ENCODE data around the gene CCDC38.
"Not testable (repeated sequence)": the region's sequence is repeated elsewhere in the genome, so short reads cannot be mapped to it uniquely, and the experiment has no call there.

The CCDC38 gene

GRCh38 chr12:95848575-95849388 lies 93.6 kb downstream of the CCDC38 start:
- Histone ChIP-seq H3K18ac (ENCODE audit: low read length) (peak overlapping the region; percentile 35), H4K91ac (ENCODE audit: low read depth, low read length, poor library complexity) (no peak overlapping the region), H2BK5ac (ENCODE audit: low read length) (no peak overlapping the region), H3K4me1 (ENCODE audit: control insufficient read depth in 2 of 2, insufficient read depth in 1 of 2, low read depth in 1 of 2, low read length in 2 of 2) (peaks cover 0 to 4% of the 10 kb centered on the region in 2 donors), H3K4me3 (ENCODE audit: low read length in 2 of 2) (no peak overlapping the region), H3K23ac (ENCODE audit: low read depth, low read length, poor library complexity) (no peak overlapping the region), H3K79me1 (ENCODE audit: low read depth, low read length) (no peaks in the 10 kb centered on the region), H3K9ac (ENCODE audit: low read depth, low read length, poor library complexity) (no peak overlapping the region), H3K4ac (ENCODE audit: low read length) (no peak overlapping the region), H3K14ac (ENCODE audit: low read length) (no peak overlapping the region), H3K27ac (replicated peaks; ENCODE audit: low read length) (no peak overlapping the region), H3K4me2 (ENCODE audit: insufficient read depth, low read length, poor library complexity, severe bottlenecking) (no peak overlapping the region), H3K36me3 (replicated peaks in 1 of 2; ENCODE audit: control insufficient read depth in 2 of 2, insufficient read depth in 2 of 2, low read length in 2 of 2) (no peaks in the 10 kb centered on the region), H2AK5ac (ENCODE audit: low read depth, low read length) (no peak overlapping the region), H2BK12ac (ENCODE audit: low read length) (no peak overlapping the region), H4K8ac (ENCODE audit: low read depth, low read length) (no peak overlapping the region), H2BK15ac (ENCODE audit: low read length) (no peak overlapping the region), H2AFZ (ENCODE audit: low read length) (no peak overlapping the region), H3K9me3 (replicated peaks in 1 of 2; ENCODE audit: control insufficient read depth in 2 of 2, insufficient read depth in 1 of 2, low read depth in 1 of 2, low read length in 2 of 2) (no peaks in the 10 kb centered on the region), H3K27me3 (ENCODE audit: control insufficient read depth in 3 of 3, insufficient read depth in 3 of 3, low read depth in 1 of 3, low read length in 3 of 3) (peaks cover 0 to 6% (median 0%) of the 10 kb centered on the region in 3 experiments), H2BK120ac (ENCODE audit: low read depth, low read length) (no peak overlapping the region)
- no CpG with 5 or more reads among the region's 8 CpGs for WGBS, 2 donors (ENCODE audit: extremely low coverage in 2 of 2, insufficient read length in 2 of 2, insufficient replicate concordance in 1 of 2)
- DNase-seq (ENCODE audit: low spot score), result peak; percentile 29

GRCh38 chr12:95842426-95842825 lies 100.0 kb downstream of the CCDC38 start:
- H3K14ac ChIP-seq (ENCODE audit: low read length); H2BK5ac ChIP-seq (ENCODE audit: low read length); H3K79me1 ChIP-seq (ENCODE audit: low read depth, low read length); H3K4me1 ChIP-seq (ENCODE audit: control insufficient read depth in 2 of 2, insufficient read depth in 1 of 2, low read depth in 1 of 2, low read length in 2 of 2); H3K18ac ChIP-seq (ENCODE audit: low read length); H2AFZ ChIP-seq (ENCODE audit: low read length); H2AK5ac ChIP-seq (ENCODE audit: low read depth, low read length); H3K27ac ChIP-seq (replicated peaks; ENCODE audit: low read length); H3K9me3 ChIP-seq (replicated peaks in 1 of 2; ENCODE audit: control insufficient read depth in 2 of 2, insufficient read depth in 1 of 2, low read depth in 1 of 2, low read length in 2 of 2); H3K9ac ChIP-seq (ENCODE audit: low read depth, low read length, poor library complexity); H4K91ac ChIP-seq (ENCODE audit: low read depth, low read length, poor library complexity); H3K4me2 ChIP-seq (ENCODE audit: insufficient read depth, low read length, poor library complexity, severe bottlenecking); H3K23ac ChIP-seq (ENCODE audit: low read depth, low read length, poor library complexity); H3K36me3 ChIP-seq (replicated peaks in 1 of 2; ENCODE audit: control insufficient read depth in 2 of 2, insufficient read depth in 2 of 2, low read length in 2 of 2); DNase-seq (ENCODE audit: low spot score); H2BK120ac ChIP-seq (ENCODE audit: low read depth, low read length); H2BK12ac ChIP-seq (ENCODE audit: low read length); H3K4ac ChIP-seq (ENCODE audit: low read length); H3K27me3 ChIP-seq (ENCODE audit: control insufficient read depth in 3 of 3, insufficient read depth in 3 of 3, low read depth in 1 of 3, low read length in 3 of 3); H2BK15ac ChIP-seq (ENCODE audit: low read length); H3K4me3 ChIP-seq (ENCODE audit: low read length in 2 of 2); H4K8ac ChIP-seq (ENCODE audit: low read depth, low read length): not testable (repeated sequence)
- WGBS, 2 donors (ENCODE audit: extremely low coverage in 2 of 2, insufficient read length in 2 of 2, insufficient replicate concordance in 1 of 2), result no CpG with 5 or more reads among the region's 12 CpGs

GRCh38 chr12:95838125-95838524 lies 104.3 kb downstream of the CCDC38 start:
- H3K9me3 ChIP-seq (replicated peaks in 1 of 2; ENCODE audit: control insufficient read depth in 2 of 2, insufficient read depth in 1 of 2, low read depth in 1 of 2, low read length in 2 of 2), result no peaks in the 10 kb centered on the region
- H3K79me1 ChIP-seq (ENCODE audit: low read depth, low read length), result no peaks in the 10 kb centered on the region
- H2BK5ac ChIP-seq (ENCODE audit: low read length), result no peak overlapping the region
- DNase-seq (ENCODE audit: low spot score), result no peak
- H3K36me3 ChIP-seq (replicated peaks in 1 of 2; ENCODE audit: control insufficient read depth in 2 of 2, insufficient read depth in 2 of 2, low read length in 2 of 2), result no peaks in the 10 kb centered on the region
- no peaks in the 10 kb centered on the region for H3K4me1 ChIP-seq (ENCODE audit: control insufficient read depth in 2 of 2, insufficient read depth in 1 of 2, low read depth in 1 of 2, low read length in 2 of 2)
- no peak overlapping the region for H3K23ac ChIP-seq (ENCODE audit: low read depth, low read length, poor library complexity)
- no peak overlapping the region for H2BK12ac ChIP-seq (ENCODE audit: low read length)
- no peak overlapping the region for H2BK15ac ChIP-seq (ENCODE audit: low read length)
- no peak overlapping the region for H3K4me2 ChIP-seq (ENCODE audit: insufficient read depth, low read length, poor library complexity, severe bottlenecking)
- WGBS, 2 donors (ENCODE audit: extremely low coverage in 2 of 2, insufficient read length in 2 of 2, insufficient replicate concordance in 1 of 2), result no CpG with 5 or more reads among the region's 11 CpGs
- no peak overlapping the region for H2BK120ac ChIP-seq (ENCODE audit: low read depth, low read length)
- H4K91ac ChIP-seq (ENCODE audit: low read depth, low read length, poor library complexity), result no peak overlapping the region
- no peak overlapping the region for H3K4ac ChIP-seq (ENCODE audit: low read length)
- H3K9ac ChIP-seq (ENCODE audit: low read depth, low read length, poor library complexity), result no peak overlapping the region
- no peak overlapping the region for H3K18ac ChIP-seq (ENCODE audit: low read length)
- no peak overlapping the region for H3K4me3 ChIP-seq (ENCODE audit: low read length in 2 of 2)
- H2AK5ac ChIP-seq (ENCODE audit: low read depth, low read length), result no peak overlapping the region
- no peak overlapping the region for H4K8ac ChIP-seq (ENCODE audit: low read depth, low read length)
- no peak overlapping the region for H3K27ac ChIP-seq (replicated peaks; ENCODE audit: low read length)
- no peak overlapping the region for H3K14ac ChIP-seq (ENCODE audit: low read length)
- no peak overlapping the region for H2AFZ ChIP-seq (ENCODE audit: low read length)
- peaks cover 0 to 3% (median 0%) of the 10 kb centered on the region in 3 experiments for H3K27me3 ChIP-seq (ENCODE audit: control insufficient read depth in 3 of 3, insufficient read depth in 3 of 3, low read depth in 1 of 3, low read length in 3 of 3)

GRCh38 chr12:95837240-95838038 lies 105.0 kb downstream of the CCDC38 start:
- Histone ChIP-seq H3K4ac (ENCODE audit: low read length) (no peak overlapping the region), H3K27me3 (ENCODE audit: control insufficient read depth in 3 of 3, insufficient read depth in 3 of 3, low read depth in 1 of 3, low read length in 3 of 3) (peaks cover 0 to 3% (median 0%) of the 10 kb centered on the region in 3 experiments), H4K91ac (ENCODE audit: low read depth, low read length, poor library complexity) (no peak overlapping the region), H2AFZ (ENCODE audit: low read length) (no peak overlapping the region), H2BK120ac (ENCODE audit: low read depth, low read length) (no peak overlapping the region), H3K14ac (ENCODE audit: low read length) (no peak overlapping the region), H4K8ac (ENCODE audit: low read depth, low read length) (no peak overlapping the region), H2BK12ac (ENCODE audit: low read length) (no peak overlapping the region), H2BK15ac (ENCODE audit: low read length) (no peak overlapping the region), H3K9me3 (replicated peaks in 1 of 2; ENCODE audit: control insufficient read depth in 2 of 2, insufficient read depth in 1 of 2, low read depth in 1 of 2, low read length in 2 of 2) (no peaks in the 10 kb centered on the region), H2BK5ac (ENCODE audit: low read length) (no peak overlapping the region), H3K9ac (ENCODE audit: low read depth, low read length, poor library complexity) (no peak overlapping the region), H3K4me2 (ENCODE audit: insufficient read depth, low read length, poor library complexity, severe bottlenecking) (no peak overlapping the region), H3K36me3 (replicated peaks in 1 of 2; ENCODE audit: control insufficient read depth in 2 of 2, insufficient read depth in 2 of 2, low read length in 2 of 2) (no peaks in the 10 kb centered on the region), H3K4me3 (ENCODE audit: low read length in 2 of 2) (no peak overlapping the region), H3K18ac (ENCODE audit: low read length) (no peak overlapping the region), H2AK5ac (ENCODE audit: low read depth, low read length) (no peak overlapping the region), H3K79me1 (ENCODE audit: low read depth, low read length) (no peaks in the 10 kb centered on the region), H3K23ac (ENCODE audit: low read depth, low read length, poor library complexity) (no peak overlapping the region), H3K4me1 (ENCODE audit: control insufficient read depth in 2 of 2, insufficient read depth in 1 of 2, low read depth in 1 of 2, low read length in 2 of 2) (no peaks in the 10 kb centered on the region), H3K27ac (replicated peaks; ENCODE audit: low read length) (no peak overlapping the region)
- 33 to 55% methylated on average over 1 of the region's 10 CpGs for WGBS, 2 donors (ENCODE audit: extremely low coverage in 2 of 2, insufficient read length in 2 of 2, insufficient replicate concordance in 1 of 2)
- no peak for DNase-seq (ENCODE audit: low spot score)

Data from neuronal stem cell (in vitro differentiated cells).